Left colon (tissue), 2 donors: ENCODE results near the gene EMC9. TPM values are rescaled to one million over a fixed set of nuclear protein-coding genes. Genes with fewer than 3 reads are reported as not detected.
A peak's percentile ranks its signal among the peaks of the same experiment; 100 is the strongest.
"Not testable (repeated sequence)": the region's sequence is repeated elsewhere in the genome, so short reads cannot be mapped to it uniquely, and the experiment has no call there.

Source experiments
- ATAC-seq: fragments of 200-7000 bp; cut with Tn5 transposase; one replicate; pipeline ENCODE4 v1.9.1; 2020; ENCODE audit warnings: mild to moderate bottlenecking, moderate library complexity
- DNase-seq, 2 donors: peaks; one replicate each; pipeline ENCODE4 v3.0.0-alpha.2; 2020
- intact Hi-C, 2 donors: fragments of 100-400 bp; cut with DNase I in 1 of 2; cut with micrococcal nuclease in 1 of 2; formaldehyde crosslinking; loops; one replicate each; pipeline versions ENCODE4 v1.11.2 to v1.14.0; 2022; cut with DNase I, micrococcal nuclease
- total RNA-seq, 2 donors: library from RNA; stranded (reverse); fragmentation: NEBNext Ultra II Directional; extraction: Animal tissue kit (Norgen Biotek cat#: 25700); gene quantifications; one replicate each; pipeline ENCODE4 v1.2.1, GENCODE V29; 2021
- donor health status: DM: no; HTN: no; CAD: no.
- donor health status: DM: yes; HTN: yes; CAD: no.

The EMC9 gene
- total RNA-seq, 2 donors from 2014 or later = 13.9 to 25.7 TPM

DNA sequence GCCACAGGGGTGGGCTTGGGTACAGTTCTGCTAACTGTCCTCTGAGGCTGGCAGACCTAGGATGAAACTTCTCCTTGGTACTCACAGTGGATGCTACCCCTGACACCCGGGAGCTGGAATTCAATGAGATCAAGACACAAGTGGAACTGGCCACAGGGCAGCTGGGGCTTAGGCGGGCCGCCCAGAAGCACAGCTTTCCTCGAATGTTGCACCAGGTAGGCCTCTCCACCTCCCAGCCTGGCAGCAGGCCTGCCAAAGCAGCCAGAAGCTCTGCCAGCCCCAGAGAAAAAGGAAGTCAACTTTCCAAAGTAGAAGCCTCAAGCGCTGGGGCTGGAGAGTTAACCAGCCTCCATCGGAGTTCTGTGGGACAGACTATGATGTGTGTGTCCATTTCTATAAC is 24.2 kb downstream of the EMC9 start:
- intact Hi-C loops = no loop called here
- DNase-seq = no peak
- no peak for ATAC-seq

DNA sequence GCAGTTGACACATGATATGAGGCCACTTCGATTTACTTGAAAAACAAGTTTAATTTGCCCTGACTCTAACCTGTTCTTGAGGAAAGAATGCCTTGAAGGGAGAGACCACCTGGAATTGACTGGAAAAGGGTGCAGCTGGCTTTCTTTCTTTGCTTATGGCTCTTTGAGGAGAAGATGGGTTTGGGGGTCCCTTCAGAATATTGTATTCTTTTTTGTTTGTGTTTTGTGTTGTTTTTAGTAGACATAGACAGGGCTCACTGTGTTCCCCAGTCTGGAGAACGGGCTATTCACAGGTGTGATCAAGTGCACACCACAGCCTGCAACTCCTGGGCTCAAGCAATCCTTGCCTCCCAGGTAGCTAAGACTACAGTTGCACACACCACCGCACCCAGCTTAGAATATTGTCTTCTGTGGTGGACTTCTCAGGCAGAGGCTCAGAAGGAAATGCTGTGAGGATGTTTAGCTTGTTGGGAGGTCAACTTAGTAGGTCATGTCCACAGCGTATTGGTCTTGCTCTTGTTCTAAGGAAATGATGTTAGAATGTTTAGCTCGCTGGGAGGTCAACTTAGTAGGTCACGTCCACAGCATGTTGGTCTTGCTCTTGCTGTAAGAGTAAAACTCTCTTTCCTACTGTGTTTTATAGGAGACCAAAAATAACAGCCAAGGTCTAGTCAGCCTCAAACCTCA is 25.1 kb downstream of the EMC9 start:
- intact Hi-C loops = no loop called here
- ATAC-seq = no peak
- no peak for DNase-seq

GRCh38 chr14:24115422-24116127 is 25.8 kb downstream of the EMC9 start:
- DNase-seq = peak in 1 of 2 donors; percentile 31
- intact Hi-C loops = no loop called here
- ATAC-seq = no peak

- peak; percentile 80 for ATAC-seq
- DNase-seq = peak; percentile 98 to 100
- intact Hi-C loops = no loop called here
Measured at GRCh38 chr14:24114532-24115421, 26.6 kb downstream of the EMC9 start, which contains the start of the genes DCAF11 and NRL. DCAF11 (plus strand) TSS chr14:24114777; CDS start chr14:24115595, 818 bp downstream. NRL (minus strand) TSS chr14:24114949; CDS start chr14:24082848, 32,101 bp downstream.

DNA sequence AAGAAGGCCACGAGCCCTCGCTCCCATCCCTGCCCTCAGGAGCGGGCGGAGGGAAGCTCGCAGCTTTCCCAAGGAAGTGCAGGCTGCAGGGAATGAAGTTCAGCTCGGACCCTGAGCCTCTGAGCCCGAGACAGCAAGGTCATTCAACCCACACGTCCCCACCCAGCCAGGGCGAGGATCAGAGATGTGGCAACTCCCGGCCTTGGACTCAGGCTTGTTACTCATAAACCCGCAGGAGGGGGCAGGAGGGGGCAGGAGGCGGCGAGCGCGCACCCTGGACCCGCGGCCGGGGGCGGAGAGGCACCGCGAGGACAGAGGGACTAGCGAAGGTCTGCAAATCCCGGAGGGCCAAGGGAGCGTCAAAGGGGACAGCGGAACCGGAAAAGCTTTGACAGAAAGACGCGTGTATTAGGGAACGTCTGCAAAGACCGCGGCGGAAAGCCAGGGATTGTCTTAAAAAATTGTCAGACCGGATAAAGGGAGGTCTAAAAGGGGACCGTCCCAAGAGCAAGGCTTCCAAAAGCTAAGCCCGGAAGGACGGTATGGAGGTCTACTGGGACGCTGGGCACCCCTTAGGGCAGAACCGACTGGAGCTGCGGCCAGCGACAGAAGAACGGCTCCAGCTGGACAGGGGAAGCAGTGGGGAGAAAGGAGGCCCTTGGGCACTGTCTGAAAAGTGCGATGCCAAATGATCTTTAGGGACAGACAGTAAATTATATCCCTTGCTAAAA is 27.4 kb downstream of the EMC9 start:
- peak; percentile 67 for ATAC-seq
- peak; percentile 90 to 94 for DNase-seq
- intact Hi-C loops = no loop called here

GRCh38 chr14:24113379-24113800 is 28.0 kb downstream of the EMC9 start:
- intact Hi-C loops = no loop called here
- DNase-seq (no peak), ATAC-seq (no peak)

- ATAC-seq (no peak), DNase-seq (no peak)
- intact Hi-C loops = no loop called here
Measured at GRCh38 chr14:24110523-24110922, 30.9 kb downstream of the EMC9 start.

DNA sequence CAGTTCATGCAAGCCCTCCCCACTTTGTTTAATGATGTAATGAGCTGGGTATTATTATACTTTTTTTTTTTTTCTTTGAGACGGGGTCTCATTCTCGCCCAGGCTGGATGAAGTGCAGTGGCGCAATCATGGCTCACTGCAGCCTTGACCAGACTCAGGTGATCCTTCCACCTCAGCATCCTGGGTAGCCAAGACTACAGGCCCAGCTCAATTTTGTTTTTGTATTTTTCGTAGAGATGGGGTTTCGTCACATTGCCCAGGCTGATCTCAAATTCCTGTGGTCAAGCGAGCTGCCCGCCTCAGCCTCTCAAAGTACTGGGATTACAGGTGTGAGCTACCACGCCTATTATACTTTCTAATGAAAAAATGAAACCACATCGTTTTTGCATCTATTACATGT is 31.3 kb downstream of the EMC9 start:
- no peak for ATAC-seq
- intact Hi-C loops = no loop called here
- no peak for DNase-seq

DNA sequence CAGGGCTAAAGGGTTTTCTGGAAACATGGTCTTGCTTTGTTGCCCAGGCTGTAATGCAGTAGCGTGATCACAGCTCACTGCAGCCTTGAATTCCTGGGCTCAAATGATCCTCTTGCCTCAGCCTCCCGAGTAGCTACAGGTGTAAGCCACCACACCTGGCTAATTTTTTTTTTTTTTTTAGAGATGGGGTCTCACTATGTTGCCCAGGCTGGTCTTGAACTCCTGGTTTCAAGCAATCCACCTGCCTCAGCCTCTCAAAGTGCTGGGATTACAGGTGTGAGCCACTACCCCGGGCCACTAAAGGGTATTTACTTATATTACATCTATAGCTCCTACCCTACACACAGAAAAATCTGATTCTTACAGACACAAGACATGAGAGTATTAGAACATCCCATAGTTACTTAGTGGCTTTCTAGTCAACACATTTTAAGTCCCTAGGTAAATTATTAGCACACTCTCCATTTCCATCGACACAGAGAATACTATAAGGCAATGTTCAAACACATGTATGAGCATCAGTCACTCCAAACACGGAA is 33.0 kb downstream of the EMC9 start:
- DNase-seq (no peak), ATAC-seq (no peak)
- intact Hi-C loops = no loop called here

DNA sequence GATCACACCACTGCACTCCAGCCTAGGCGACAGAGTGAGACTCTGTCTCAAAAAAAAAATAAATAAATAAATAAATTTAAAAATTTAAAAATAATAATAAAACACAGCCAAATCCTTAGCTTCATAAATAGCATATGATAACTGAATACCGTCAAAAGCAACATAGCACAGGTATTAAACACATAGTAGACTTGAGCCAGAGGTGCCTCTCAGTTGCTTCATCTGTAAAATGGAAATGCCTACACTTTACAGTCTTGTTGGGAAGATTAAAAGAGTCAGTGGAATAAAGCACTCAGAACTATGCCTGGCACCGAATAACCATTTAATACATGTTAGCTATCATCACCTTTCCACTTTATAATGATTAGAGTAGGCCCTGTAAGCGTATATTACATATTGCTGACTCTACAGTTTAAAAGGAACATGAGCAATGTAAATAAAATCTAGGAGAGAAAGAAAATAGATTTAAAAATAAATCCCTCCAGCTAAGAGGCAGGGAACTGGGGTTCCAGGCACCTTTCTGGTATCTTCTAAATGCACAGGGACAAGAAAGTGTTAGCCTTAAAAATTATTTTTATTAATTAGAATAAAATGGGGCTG is 34.6 kb downstream of the EMC9 start:
- DNase-seq (no peak), ATAC-seq (no peak)
- intact Hi-C loops = no loop called here

DNA sequence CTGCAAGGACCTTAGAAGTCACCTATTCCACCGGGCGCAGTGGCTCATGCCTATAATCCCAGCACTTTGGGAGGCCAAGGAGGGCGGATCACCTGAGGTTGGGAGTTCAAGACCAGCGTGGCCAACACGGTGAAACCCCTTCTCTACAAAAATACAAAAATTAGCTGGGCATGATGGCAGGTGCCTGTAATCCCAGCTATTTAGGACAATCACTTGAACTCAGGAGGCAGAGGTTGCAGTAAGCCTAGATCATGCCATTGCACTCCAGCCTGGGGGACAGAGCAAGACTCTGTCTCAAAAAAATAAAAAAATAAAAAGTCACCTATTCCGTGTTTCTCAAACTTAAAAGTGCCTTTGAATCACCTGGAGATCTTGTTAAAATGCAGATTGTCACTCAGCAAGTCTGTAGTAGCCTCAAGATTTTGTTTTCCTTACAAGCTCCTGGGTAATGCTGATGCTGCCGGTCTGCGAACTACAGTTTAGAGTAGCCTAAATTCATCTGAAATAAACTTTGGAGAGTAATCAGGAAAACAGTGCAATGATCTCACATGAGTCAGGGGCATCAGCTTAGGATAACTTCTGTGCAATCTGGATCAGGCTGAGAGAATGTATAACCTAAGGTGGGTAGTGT is 35.7 kb downstream of the EMC9 start:
- ATAC-seq, intact Hi-C loops, DNase-seq: not testable (repeated sequence)

DNA sequence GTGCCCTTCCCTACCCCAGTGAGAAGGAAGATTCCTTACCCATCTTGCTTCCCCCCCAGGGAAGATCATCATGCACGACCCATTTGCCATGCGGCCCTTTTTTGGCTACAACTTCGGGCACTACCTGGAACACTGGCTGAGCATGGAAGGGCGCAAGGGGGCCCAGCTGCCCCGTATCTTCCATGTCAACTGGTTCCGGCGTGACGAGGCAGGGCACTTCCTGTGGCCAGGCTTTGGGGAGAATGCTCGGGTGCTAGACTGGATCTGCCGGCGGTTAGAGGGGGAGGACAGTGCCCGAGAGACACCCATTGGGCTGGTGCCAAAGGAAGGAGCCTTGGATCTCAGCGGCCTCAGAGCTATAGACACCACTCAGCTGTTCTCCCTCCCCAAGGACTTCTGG is 37.9 kb downstream of the EMC9 start:
- ATAC-seq (no peak), DNase-seq (no peak)
- intact Hi-C loops = no loop called here

DNA sequence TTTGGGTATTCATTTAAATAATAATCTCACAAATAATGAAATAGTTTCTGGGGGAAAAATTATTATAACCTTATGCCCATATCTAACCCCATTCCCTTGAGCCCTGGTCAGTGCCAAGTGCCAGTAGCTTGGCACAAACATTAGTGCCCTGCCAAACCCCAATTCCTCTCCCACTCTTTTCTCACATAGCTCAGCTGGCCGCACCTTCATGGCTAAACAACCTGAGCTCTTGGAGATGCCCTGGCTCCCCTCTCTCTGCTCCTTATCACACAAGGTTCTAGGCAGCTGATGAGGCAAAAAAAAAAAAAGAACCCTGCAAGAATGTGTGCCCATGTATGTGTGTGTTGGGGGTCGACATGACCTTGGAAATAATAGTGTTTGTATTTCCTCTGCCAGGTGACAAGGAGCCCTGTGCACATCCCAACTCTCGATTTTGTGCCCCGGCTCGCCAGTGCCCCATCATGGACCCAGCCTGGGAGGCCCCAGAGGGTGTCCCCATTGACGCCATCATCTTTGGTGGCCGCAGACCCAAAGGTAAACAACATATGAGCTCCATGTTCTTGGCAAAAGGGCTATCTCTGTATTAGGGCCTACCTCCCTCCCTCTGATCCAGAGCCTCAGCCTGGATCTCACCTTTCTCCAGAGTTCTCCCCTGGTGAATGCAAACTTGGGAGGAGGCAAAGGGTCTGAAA is 38.9 kb downstream of the EMC9 start:
- no peak for ATAC-seq
- intact Hi-C loops = no loop called here
- DNase-seq = no peak

DNA sequence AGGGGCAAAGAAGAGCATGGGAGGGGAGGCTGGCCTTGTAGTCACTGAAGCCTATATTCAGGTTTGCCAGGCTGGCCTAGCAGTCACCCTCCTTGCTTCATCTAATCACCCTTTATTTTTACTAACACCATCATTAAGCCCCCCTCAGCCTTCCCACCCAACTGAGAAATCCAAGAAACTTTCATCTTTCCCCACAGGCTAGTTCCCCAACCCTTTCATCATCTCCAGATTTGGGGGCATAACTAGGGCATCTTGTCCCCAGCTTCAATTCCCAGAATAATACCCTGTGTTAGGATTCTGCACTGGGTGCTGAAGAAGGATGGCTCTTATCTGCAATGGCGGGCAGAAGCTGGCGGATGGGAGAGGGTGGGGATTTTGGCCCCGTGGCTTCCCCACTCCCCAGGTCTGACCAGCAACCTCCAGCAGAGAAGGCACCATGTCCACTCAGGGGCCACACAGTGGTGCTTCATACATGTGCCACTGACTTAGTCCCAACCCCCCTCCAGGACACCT is 40.4 kb downstream of the EMC9 start:
- DNase-seq (no peak), ATAC-seq (no peak)
- intact Hi-C loops = no loop called here

DNA sequence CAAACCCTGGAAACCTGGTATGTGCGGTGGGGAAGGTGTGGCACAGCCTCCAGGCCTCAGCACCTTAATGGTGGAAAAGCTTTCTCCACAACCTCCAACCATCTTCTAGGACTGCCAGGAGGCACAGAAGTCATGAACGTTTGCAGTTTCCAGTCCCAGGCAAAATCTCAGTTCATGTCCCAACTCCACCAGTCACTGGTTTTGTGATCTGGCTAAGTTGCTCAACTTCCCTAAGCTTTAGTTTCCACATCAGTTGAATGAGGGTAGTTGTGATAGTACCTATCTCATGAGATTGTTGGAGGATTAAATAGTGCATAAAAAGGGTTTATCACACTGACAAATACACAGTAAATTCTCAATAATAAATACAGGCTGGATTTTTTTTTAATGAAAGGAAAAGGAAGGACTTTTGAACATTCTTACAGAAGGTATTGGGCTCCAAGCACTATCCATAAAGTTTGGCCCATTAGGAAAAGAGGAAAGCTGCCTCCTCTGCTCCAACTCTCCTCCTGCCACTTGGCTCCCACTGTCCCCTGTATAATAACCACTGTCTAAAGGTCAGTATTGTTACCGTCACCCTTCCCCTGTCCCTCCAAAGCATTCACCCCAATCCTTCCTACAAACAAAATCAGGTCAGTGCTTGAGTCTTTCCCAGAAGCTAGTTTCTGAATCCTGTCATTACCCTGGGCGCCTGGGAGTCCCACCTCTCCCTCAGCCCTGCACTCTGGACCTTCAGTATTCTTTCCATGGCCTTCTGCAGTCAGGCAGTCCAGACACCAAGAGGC is 41.0 kb downstream of the EMC9 start:
- DNase-seq = no peak
- no peak for ATAC-seq
- intact Hi-C loops = no loop called here
